Measurements from ENCODE around the gene FBLN5. TPM values are rescaled to one million over a fixed set of nuclear protein-coding genes. Genes with fewer than 3 reads are reported as not detected.

The FBLN5 gene
- polyA plus RNA-seq, 3 donors, result 0.16 TPM; not detected in 2

- WGBS (ENCODE audit: insufficient coverage), result 87% methylated on average over 3 of the region's 12 CpGs
- DNase-seq, result no peak
- intact Hi-C loops (cut with micrococcal nuclease), result no loop called here
- peaks cover 46 to 56% (median 48%) of the 10 kb centered on the region in 3 donors for H3K27me3 Mint-ChIP-seq (ENCODE audit: low read depth in 3 of 3)
- Histone ChIP-seq H4K20me1 (ENCODE audit: insufficient read depth, low read length) (no peaks in the 10 kb centered on the region), H3K9me3 (replicated peaks in 1 of 2; ENCODE audit: control insufficient read depth in 1 of 2, insufficient read depth in 1 of 2, low read length in 2 of 2) (no peaks in the 10 kb centered on the region), H3K27me3 (ENCODE audit: control insufficient read depth in 2 of 2, insufficient read depth in 2 of 2, low read length in 2 of 2) (peaks cover 42 to 65% of the 10 kb centered on the region in 2 donors), H3K4me1 (ENCODE audit: control insufficient read depth in 1 of 2, insufficient read depth in 2 of 2, low read length in 2 of 2) (peaks cover 10 to 15% of the 10 kb centered on the region in 2 donors), H3K4me3 (replicated peaks in 1 of 3; ENCODE audit: low read depth in 2 of 3, low read length in 3 of 3) (peak overlapping the region in 2 of 3 experiments; percentile 6 to 72), H3K36me3 (replicated peaks in 1 of 2; ENCODE audit: control insufficient read depth in 1 of 2, insufficient read depth in 2 of 2, low read length in 2 of 2) (no peaks in the 10 kb centered on the region), H3K9ac (ENCODE audit: insufficient read depth, low read length, poor library complexity, severe bottlenecking) (no peak overlapping the region), H2AFZ (ENCODE audit: insufficient read depth, low read depth, low read length, poor library complexity, severe bottlenecking) (peak overlapping the region; percentile 67), H3K27ac (ENCODE audit: low read depth in 1 of 2, low read length in 2 of 2) (no peak overlapping the region), H3K4me2 (replicated peaks; ENCODE audit: extremely low read depth, low read length, poor library complexity, severe bottlenecking) (peak overlapping the region; percentile 77), H3K79me2 (ENCODE audit: insufficient read depth, low read length) (no peaks in the 10 kb centered on the region)
- TF ChIP-seq CTCF (IDR thresholded peaks at IDR 0.05), result no peak
- H3K4me3 Mint-ChIP-seq, result peak overlapping the region; percentile 73 to 94
- peaks cover 0 to 6% (median 3%) of the 10 kb centered on the region in 7 donors for H3K9me3 Mint-ChIP-seq
- no peak overlapping the region for H3K27ac Mint-ChIP-seq
- H3K4me1 Mint-ChIP-seq, result peaks cover 7% of the 10 kb centered on the region
- no peaks in the 10 kb centered on the region for H3K36me3 Mint-ChIP-seq
These were observed 110.4 kb downstream of the FBLN5 start for GRCh38 chr14:91837076-91837475.

- no peak for TF ChIP-seq CTCF (IDR thresholded peaks at IDR 0.05)
- no peaks in the 10 kb centered on the region for H3K36me3 ChIP-seq (replicated peaks in 1 of 2; ENCODE audit: control insufficient read depth in 1 of 2, insufficient read depth in 2 of 2, low read length in 2 of 2)
- WGBS (ENCODE audit: insufficient coverage), result under 1% methylated on average over 72 of the region's 84 CpGs
- peaks cover 42 to 65% of the 10 kb centered on the region in 2 donors for H3K27me3 ChIP-seq (ENCODE audit: control insufficient read depth in 2 of 2, insufficient read depth in 2 of 2, low read length in 2 of 2)
- Mint-ChIP-seq H3K4me3 (peak overlapping the region; percentile 73 to 94), H3K9me3 (peaks cover 0 to 6% (median 2%) of the 10 kb centered on the region in 7 donors), H3K36me3 (no peaks in the 10 kb centered on the region), H3K27me3 (ENCODE audit: low read depth in 3 of 3) (peaks cover 46 to 56% (median 49%) of the 10 kb centered on the region in 3 donors), H3K27ac (no peak overlapping the region), H3K4me1 (peaks cover 7% of the 10 kb centered on the region)
- H3K9me3 ChIP-seq (replicated peaks in 1 of 2; ENCODE audit: control insufficient read depth in 1 of 2, insufficient read depth in 1 of 2, low read length in 2 of 2), result no peaks in the 10 kb centered on the region
- no peaks in the 10 kb centered on the region for H4K20me1 ChIP-seq (ENCODE audit: insufficient read depth, low read length)
- peak overlapping the region; percentile 6 to 72 (median 10) for H3K4me3 ChIP-seq (replicated peaks in 1 of 3; ENCODE audit: low read depth in 2 of 3, low read length in 3 of 3)
- H3K4me1 ChIP-seq (ENCODE audit: control insufficient read depth in 1 of 2, insufficient read depth in 2 of 2, low read length in 2 of 2), result peaks cover 10 to 15% of the 10 kb centered on the region in 2 donors
- peak overlapping the region; percentile 67 for H2AFZ ChIP-seq (ENCODE audit: insufficient read depth, low read depth, low read length, poor library complexity, severe bottlenecking)
- H3K79me2 ChIP-seq (ENCODE audit: insufficient read depth, low read length), result no peaks in the 10 kb centered on the region
- no peak overlapping the region for H3K27ac ChIP-seq (ENCODE audit: low read depth in 1 of 2, low read length in 2 of 2)
- intact Hi-C loops (cut with micrococcal nuclease), result no loop called here
- H3K4me2 ChIP-seq (replicated peaks; ENCODE audit: extremely low read depth, low read length, poor library complexity, severe bottlenecking), result peak overlapping the region; percentile 77
- DNase-seq, result peak; percentile 1 to 34 (median 16)
- H3K9ac ChIP-seq (ENCODE audit: insufficient read depth, low read length, poor library complexity, severe bottlenecking), result no peak overlapping the region
These were observed 111.3 kb downstream of the FBLN5 start for GRCh38 chr14:91835920-91836843.

All from CD14-positive monocyte (primary cell).